HEK293 (cell line): ENCODE data around the gene PODN.

Experiments
- ZNF10 ChIP-seq: fragments of 450-650 bp; formaldehyde crosslinking; IDR thresholded peaks from 2 replicates; pipeline ENCODE4 v1.5.1; 2017; ENCODE audit warnings: missing biosample characterization, missing genetic modification characterization
- ZNF354C ChIP-seq: fragments of 450-650 bp; formaldehyde crosslinking; IDR thresholded peaks from 2 replicates; pipeline ENCODE4 v1.5.1; 2016; ENCODE audit warnings: missing biosample characterization, missing genetic modification characterization, low read depth, borderline replicate concordance
- TF ChIP-seq, protein P1 (sequence below): fragments of 450-650 bp; formaldehyde crosslinking; IDR thresholded peaks from 2 replicates; pipeline ENCODE4 v1.5.1; 2016; ENCODE audit warnings: missing biosample characterization, missing genetic modification characterization

DNA sequence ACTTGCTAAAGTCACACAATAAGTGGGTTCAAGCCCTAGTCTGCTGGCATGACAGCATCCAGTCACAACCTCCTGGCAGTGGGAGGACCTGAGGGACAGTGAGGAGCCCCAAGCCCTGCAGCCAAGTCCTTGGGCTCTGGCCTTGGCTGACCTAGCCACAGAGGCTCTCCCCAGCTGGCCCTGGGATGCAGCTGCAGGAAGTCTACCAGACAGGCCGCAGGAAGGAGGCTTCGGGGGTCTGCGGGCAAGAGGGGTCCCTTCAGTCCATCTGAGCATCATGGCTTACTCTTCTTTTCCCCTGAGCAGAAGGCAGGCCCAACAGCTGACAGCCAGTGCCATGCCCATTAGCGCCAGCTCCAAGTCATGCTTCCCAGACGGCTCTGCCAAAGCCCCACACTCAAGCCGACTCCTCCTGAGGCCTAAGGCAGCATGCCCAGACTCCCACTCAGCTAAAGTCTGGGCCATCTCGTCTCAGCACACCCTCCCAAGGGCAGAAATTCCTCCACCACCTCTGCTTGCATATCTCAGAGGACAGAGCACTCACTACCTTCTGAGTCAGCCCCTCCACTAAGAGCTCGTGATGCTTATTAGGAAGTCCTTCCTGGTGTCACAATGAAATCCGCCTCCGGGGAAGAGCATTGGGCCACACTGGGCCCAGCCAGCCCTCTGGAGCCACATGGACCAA is 60.3 kb downstream of the PODN start:
- TF ChIP-seq, protein P1, sequence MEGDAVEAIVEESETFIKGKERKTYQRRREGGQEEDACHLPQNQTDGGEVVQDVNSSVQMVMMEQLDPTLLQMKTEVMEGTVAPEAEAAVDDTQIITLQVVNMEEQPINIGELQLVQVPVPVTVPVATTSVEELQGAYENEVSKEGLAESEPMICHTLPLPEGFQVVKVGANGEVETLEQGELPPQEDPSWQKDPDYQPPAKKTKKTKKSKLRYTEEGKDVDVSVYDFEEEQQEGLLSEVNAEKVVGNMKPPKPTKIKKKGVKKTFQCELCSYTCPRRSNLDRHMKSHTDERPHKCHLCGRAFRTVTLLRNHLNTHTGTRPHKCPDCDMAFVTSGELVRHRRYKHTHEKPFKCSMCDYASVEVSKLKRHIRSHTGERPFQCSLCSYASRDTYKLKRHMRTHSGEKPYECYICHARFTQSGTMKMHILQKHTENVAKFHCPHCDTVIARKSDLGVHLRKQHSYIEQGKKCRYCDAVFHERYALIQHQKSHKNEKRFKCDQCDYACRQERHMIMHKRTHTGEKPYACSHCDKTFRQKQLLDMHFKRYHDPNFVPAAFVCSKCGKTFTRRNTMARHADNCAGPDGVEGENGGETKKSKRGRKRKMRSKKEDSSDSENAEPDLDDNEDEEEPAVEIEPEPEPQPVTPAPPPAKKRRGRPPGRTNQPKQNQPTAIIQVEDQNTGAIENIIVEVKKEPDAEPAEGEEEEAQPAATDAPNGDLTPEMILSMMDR (tag by site-specific recombination): no peak
- TF ChIP-seq ZNF354C (tag by site-specific recombination) (no peak), ZNF10 (tag by site-specific recombination) (no peak)
